ENCODE measurements around the gene MYO5A.
"Not testable (repeated sequence)": the region's sequence is repeated elsewhere in the genome, so short reads cannot be mapped to it uniquely, and the experiment has no call there.

The MYO5A gene

DNA sequence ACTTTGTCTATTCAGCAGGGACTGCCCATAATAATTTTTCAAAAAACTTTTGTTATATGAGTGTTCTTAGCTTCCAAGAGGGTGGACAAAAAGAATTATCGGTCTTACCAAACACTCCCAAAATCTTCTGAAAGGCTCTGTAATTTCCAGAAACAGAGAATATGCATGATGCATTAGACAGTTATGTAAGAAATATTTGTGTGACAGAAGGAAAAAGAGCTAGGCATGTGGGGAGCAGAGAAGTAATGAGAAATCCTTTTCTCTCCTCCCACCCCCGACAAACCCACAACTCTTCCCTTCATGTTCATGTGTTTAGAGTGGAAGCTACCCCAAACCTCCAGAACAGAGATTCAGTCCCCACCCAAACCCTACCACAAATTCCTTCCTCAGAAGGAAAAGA, 86.8 kb downstream of the MYO5A start:
- Mint-ChIP-seq H3K27ac (no peak overlapping the region), H3K4me1 (ENCODE audit: low read depth) (peaks cover 58% of the 10 kb centered on the region), H3K9me3 (no peaks in the 10 kb centered on the region), H3K4me3 (no peak overlapping the region), H3K36me3 (ENCODE audit: low read depth) (no peaks in the 10 kb centered on the region), H3K27me3 (no peaks in the 10 kb centered on the region)
- no peak for DNase-seq

DNA sequence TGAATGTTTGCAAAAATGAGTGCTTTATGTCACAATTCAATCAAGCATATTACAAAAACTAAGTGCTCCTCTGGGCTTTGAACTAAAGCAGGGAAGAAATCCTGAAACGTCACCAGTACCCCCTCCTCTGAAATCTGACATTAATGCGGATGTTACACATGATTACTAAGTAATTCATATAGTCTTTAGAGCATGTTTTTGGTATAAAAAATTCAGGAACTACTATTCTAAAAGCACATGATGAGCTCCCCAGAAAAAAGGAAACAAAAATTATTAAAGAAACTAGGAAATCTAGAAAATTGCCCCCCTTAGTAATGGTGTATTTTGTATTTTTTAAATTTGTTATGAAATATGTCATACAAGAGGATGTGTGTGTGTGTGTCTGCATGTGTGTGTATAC, 87.7 kb downstream of the MYO5A start:
- H3K4me1 Mint-ChIP-seq (ENCODE audit: low read depth), result peaks cover 57% of the 10 kb centered on the region
- H3K27ac Mint-ChIP-seq, result peak overlapping the region; percentile 45
- H3K4me3 Mint-ChIP-seq, result no peak overlapping the region
- no peak for DNase-seq
- no peaks in the 10 kb centered on the region for H3K9me3 Mint-ChIP-seq
- H3K27me3 Mint-ChIP-seq, result no peaks in the 10 kb centered on the region
- no peaks in the 10 kb centered on the region for H3K36me3 Mint-ChIP-seq (ENCODE audit: low read depth)

GRCh38 chr15:52440414-52440813, 88.3 kb downstream of the MYO5A start:
- Mint-ChIP-seq H3K9me3 (no peaks in the 10 kb centered on the region), H3K4me1 (ENCODE audit: low read depth) (peaks cover 57% of the 10 kb centered on the region), H3K4me3 (no peak overlapping the region), H3K27ac (peak overlapping the region; percentile 45), H3K36me3 (ENCODE audit: low read depth) (no peaks in the 10 kb centered on the region), H3K27me3 (no peaks in the 10 kb centered on the region)
- peak; percentile 37 for DNase-seq

- Mint-ChIP-seq H3K36me3 (ENCODE audit: low read depth) (no peaks in the 10 kb centered on the region), H3K27ac (peak overlapping the region; percentile 5), H3K4me1 (ENCODE audit: low read depth) (peaks cover 49% of the 10 kb centered on the region)
These were observed 89.2 kb downstream of the MYO5A start for GRCh38 chr15:52439470-52439869.

GRCh38 chr15:52439042-52439441, 89.6 kb downstream of the MYO5A start:
- peaks cover 47% of the 10 kb centered on the region for H3K4me1 Mint-ChIP-seq (ENCODE audit: low read depth)

More at GRCh38 chr15:52439470-52439869, 89.2 kb downstream of the MYO5A start:
- Mint-ChIP-seq H3K4me3 (no peak overlapping the region), H3K27me3 (no peaks in the 10 kb centered on the region), H3K9me3 (no peaks in the 10 kb centered on the region)
- DNase-seq, result no peak

GRCh38 chr15:52438047-52438446, 90.6 kb downstream of the MYO5A start:
- H3K36me3 Mint-ChIP-seq (ENCODE audit: low read depth), result no peaks in the 10 kb centered on the region
- no peaks in the 10 kb centered on the region for H3K27me3 Mint-ChIP-seq
- no peaks in the 10 kb centered on the region for H3K9me3 Mint-ChIP-seq
- no peak for DNase-seq
- no peak overlapping the region for H3K27ac Mint-ChIP-seq
- peaks cover 46% of the 10 kb centered on the region for H3K4me1 Mint-ChIP-seq (ENCODE audit: low read depth)
- no peak overlapping the region for H3K4me3 Mint-ChIP-seq

More at GRCh38 chr15:52439042-52439441, 89.6 kb downstream of the MYO5A start:
- DNase-seq; H3K9me3 Mint-ChIP-seq; H3K36me3 Mint-ChIP-seq (ENCODE audit: low read depth); H3K27me3 Mint-ChIP-seq; H3K4me3 Mint-ChIP-seq: not testable (repeated sequence)
- H3K27ac Mint-ChIP-seq, result peak overlapping the region; percentile 5

DNA sequence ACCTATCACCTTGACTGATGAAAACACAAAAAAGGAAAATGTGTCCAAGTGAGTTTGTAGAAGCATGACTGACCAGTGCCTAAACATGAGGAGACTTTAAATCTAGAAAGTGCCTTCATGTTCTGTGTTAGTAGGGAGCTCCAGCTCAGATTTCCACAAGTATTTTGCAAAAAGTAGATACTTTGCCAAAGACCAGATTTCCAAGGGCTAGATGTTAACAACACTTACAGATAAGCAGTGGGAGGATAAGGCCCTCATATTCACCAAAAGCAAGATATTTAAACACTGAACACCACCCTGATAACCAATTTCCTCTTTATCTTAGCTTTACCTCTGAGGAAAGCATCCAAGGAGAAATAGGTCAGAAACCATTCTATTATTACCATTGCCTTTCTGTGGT, 91.0 kb downstream of the MYO5A start:
- H3K4me3 Mint-ChIP-seq, result no peak overlapping the region
- H3K36me3 Mint-ChIP-seq (ENCODE audit: low read depth), result peaks cover 2% of the 10 kb centered on the region
- H3K27ac Mint-ChIP-seq, result no peak overlapping the region
- no peak for DNase-seq
- peaks cover 46% of the 10 kb centered on the region for H3K4me1 Mint-ChIP-seq (ENCODE audit: low read depth)
- H3K9me3 Mint-ChIP-seq, result no peaks in the 10 kb centered on the region
- no peaks in the 10 kb centered on the region for H3K27me3 Mint-ChIP-seq

GRCh38 chr15:52436981-52437380, 91.7 kb downstream of the MYO5A start:
- no peaks in the 10 kb centered on the region for H3K9me3 Mint-ChIP-seq
- H3K4me1 Mint-ChIP-seq (ENCODE audit: low read depth), result peaks cover 41% of the 10 kb centered on the region
- H3K4me3 Mint-ChIP-seq, result no peak overlapping the region
- DNase-seq, result no peak
- H3K36me3 Mint-ChIP-seq (ENCODE audit: low read depth), result peaks cover 2% of the 10 kb centered on the region
- no peaks in the 10 kb centered on the region for H3K27me3 Mint-ChIP-seq
- H3K27ac Mint-ChIP-seq, result no peak overlapping the region

DNA sequence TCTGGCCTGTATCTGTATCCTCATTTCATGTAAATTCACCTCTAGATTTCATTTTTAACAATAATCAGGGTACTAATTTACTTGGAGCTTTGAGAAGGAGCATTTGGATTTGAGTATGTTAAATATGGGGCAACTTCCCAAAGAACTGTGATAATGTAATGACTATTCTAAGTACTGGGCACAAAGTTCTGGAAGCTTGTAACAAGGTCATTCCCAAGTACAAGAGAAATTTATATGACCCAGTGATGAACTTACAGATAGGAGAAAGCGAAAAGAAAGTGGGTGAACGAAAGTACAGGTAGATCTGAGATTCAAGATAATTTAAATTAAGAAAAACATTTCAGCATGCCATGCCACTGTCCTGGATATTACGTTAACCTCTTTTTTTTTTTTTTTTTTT, 93.8 kb downstream of the MYO5A start:
- no peak for DNase-seq
- H3K4me1 Mint-ChIP-seq (ENCODE audit: low read depth), result peaks cover 23% of the 10 kb centered on the region
- H3K27ac Mint-ChIP-seq, result no peak overlapping the region
- no peak overlapping the region for H3K4me3 Mint-ChIP-seq
- peaks cover 7% of the 10 kb centered on the region for H3K36me3 Mint-ChIP-seq (ENCODE audit: low read depth)
- H3K9me3 Mint-ChIP-seq, result no peaks in the 10 kb centered on the region
- no peaks in the 10 kb centered on the region for H3K27me3 Mint-ChIP-seq

GRCh38 chr15:52428297-52428696, 100.4 kb downstream of the MYO5A start:
- peaks cover 11% of the 10 kb centered on the region for H3K4me1 Mint-ChIP-seq (ENCODE audit: low read depth)
- H3K4me3 Mint-ChIP-seq, result no peak overlapping the region
- no peak overlapping the region for H3K27ac Mint-ChIP-seq
- peaks cover 37% of the 10 kb centered on the region for H3K36me3 Mint-ChIP-seq (ENCODE audit: low read depth)
- H3K27me3 Mint-ChIP-seq, result no peaks in the 10 kb centered on the region
- DNase-seq, result no peak
- H3K9me3 Mint-ChIP-seq, result no peaks in the 10 kb centered on the region

DNA sequence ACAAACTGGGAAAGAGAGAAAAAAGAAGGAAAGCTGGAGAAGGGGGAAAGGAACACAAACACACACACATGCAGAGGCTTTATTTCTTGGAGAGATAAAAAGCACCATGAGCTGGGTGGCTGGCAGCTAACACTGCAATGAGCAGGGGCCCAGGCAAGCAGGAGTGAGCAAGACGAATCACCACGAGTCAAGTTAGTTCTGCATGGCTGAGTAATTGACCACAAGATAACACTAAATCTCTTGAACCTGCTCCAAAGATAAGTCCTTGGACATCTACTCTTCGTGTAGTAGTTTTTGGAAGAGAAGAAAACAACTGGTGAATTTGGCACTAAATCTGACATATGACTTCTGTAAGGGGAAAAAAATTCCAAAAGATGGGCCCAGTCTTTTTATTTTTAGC, 100.9 kb downstream of the MYO5A start:
- Mint-ChIP-seq H3K27ac (no peak overlapping the region), H3K4me1 (ENCODE audit: low read depth) (peaks cover 10% of the 10 kb centered on the region), H3K9me3 (no peaks in the 10 kb centered on the region), H3K36me3 (ENCODE audit: low read depth) (peaks cover 40% of the 10 kb centered on the region), H3K27me3 (no peaks in the 10 kb centered on the region), H3K4me3 (no peak overlapping the region)
- DNase-seq, result no peak

DNA sequence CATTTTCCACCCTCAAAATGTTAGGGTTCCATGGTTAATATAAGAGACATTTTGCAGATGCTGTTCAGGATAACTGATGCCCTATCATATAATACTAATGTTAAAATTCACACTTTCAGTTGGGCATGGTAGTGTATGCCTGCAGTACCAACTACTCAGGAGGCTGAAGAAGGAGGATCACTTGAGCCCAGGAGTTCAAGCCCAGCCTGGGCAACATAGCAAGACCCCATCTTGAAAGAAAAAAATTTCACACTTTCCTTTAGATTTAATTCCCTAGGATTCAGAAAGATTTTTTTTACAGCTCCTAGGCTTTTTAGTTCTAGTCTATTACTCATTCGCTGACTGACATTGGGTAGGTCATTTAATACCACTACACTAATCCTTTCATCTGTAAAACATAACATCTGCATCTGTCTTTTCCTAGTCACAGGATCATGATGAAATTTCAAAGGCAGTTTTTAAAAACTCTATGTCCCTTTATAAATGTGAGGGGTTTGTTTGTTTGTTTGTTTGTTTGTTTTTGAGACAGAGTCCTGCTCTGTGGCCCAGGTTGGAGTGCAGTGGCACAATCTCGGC, 103.7 kb downstream of the MYO5A start:
- H3K27ac Mint-ChIP-seq, result no peak overlapping the region
- H3K36me3 Mint-ChIP-seq (ENCODE audit: low read depth), result peaks cover 39% of the 10 kb centered on the region
- H3K4me3 Mint-ChIP-seq, result no peak overlapping the region
- DNase-seq, result no peak
- H3K4me1 Mint-ChIP-seq (ENCODE audit: low read depth), result peaks cover 8% of the 10 kb centered on the region
- no peaks in the 10 kb centered on the region for H3K9me3 Mint-ChIP-seq
- no peaks in the 10 kb centered on the region for H3K27me3 Mint-ChIP-seq

- no peak overlapping the region for H3K4me3 Mint-ChIP-seq
- peaks cover 8% of the 10 kb centered on the region for H3K4me1 Mint-ChIP-seq (ENCODE audit: low read depth)
- H3K27ac Mint-ChIP-seq, result no peak overlapping the region
- H3K36me3 Mint-ChIP-seq (ENCODE audit: low read depth), result peaks cover 33% of the 10 kb centered on the region
- DNase-seq, result no peak
- H3K9me3 Mint-ChIP-seq, result no peaks in the 10 kb centered on the region
- H3K27me3 Mint-ChIP-seq, result no peaks in the 10 kb centered on the region
These were observed 104.8 kb downstream of the MYO5A start for GRCh38 chr15:52423852-52424251.

GRCh38 chr15:52422001-52422400, 106.7 kb downstream of the MYO5A start:
- no peak overlapping the region for H3K27ac Mint-ChIP-seq

GRCh38 chr15:52421029-52421428, 107.7 kb downstream of the MYO5A start:
- H3K36me3 Mint-ChIP-seq (ENCODE audit: low read depth), result peaks cover 16% of the 10 kb centered on the region
- DNase-seq, result no peak
- H3K9me3 Mint-ChIP-seq, result no peaks in the 10 kb centered on the region
- H3K4me3 Mint-ChIP-seq, result no peak overlapping the region
- H3K27ac Mint-ChIP-seq, result no peak overlapping the region
- H3K4me1 Mint-ChIP-seq (ENCODE audit: low read depth), result peaks cover 1% of the 10 kb centered on the region
- H3K27me3 Mint-ChIP-seq, result no peaks in the 10 kb centered on the region

More at GRCh38 chr15:52422001-52422400, 106.7 kb downstream of the MYO5A start:
- Mint-ChIP-seq H3K4me3 (no peak overlapping the region), H3K9me3 (no peaks in the 10 kb centered on the region), H3K4me1 (ENCODE audit: low read depth) (peaks cover 1% of the 10 kb centered on the region), H3K27me3 (no peaks in the 10 kb centered on the region), H3K36me3 (ENCODE audit: low read depth) (peaks cover 18% of the 10 kb centered on the region)
- DNase-seq, result no peak

GRCh38 chr15:52419494-52419893, 109.2 kb downstream of the MYO5A start:
- Mint-ChIP-seq H3K27me3 (no peaks in the 10 kb centered on the region), H3K4me3 (no peak overlapping the region), H3K4me1 (ENCODE audit: low read depth) (peaks cover 1% of the 10 kb centered on the region)

More at GRCh38 chr15:52419494-52419893, 109.2 kb downstream of the MYO5A start:
- Mint-ChIP-seq H3K9me3 (no peaks in the 10 kb centered on the region), H3K36me3 (ENCODE audit: low read depth) (peaks cover 20% of the 10 kb centered on the region), H3K27ac (no peak overlapping the region)
- no peak for DNase-seq
